GM18505 (cell line): ENCODE measurements around the gene EFHD1.

ENCODE experiments used
- ATAC-seq: cut with Tn5 transposase; IDR thresholded peaks from one replicate; pipeline ENCODE4 v1.9.1; 2021; ENCODE audit not compliant: unreplicated experiment
- POLR2A ChIP-seq: IDR thresholded peaks from 4 replicates; pipeline ENCODE4 v1.6.1; 2011; ENCODE audit warnings: borderline replicate concordance; ENCODE audit not compliant: insufficient read depth, insufficient read length; ENCODE audit errors: extremely low read depth

Gene EFHD1

GRCh38 chr2:232646726-232647125 lies 13.3 kb downstream of the EFHD1 start:
- TF ChIP-seq POLR2A = no peak

GRCh38 chr2:232647261-232647660 lies 13.9 kb downstream of the EFHD1 start:
- ATAC-seq = no peak
- TF ChIP-seq POLR2A = no peak

More at GRCh38 chr2:232646726-232647125, 13.3 kb downstream of the EFHD1 start:
- no peak for ATAC-seq

- no peak for ATAC-seq
- no peak for TF ChIP-seq POLR2A
These were observed 15.6 kb downstream of the EFHD1 start for GRCh38 chr2:232649033-232649432.

- no peak for TF ChIP-seq POLR2A
- no peak for ATAC-seq
These were observed 19.1 kb downstream of the EFHD1 start for GRCh38 chr2:232652505-232652851.

GRCh38 chr2:232653441-232653840 lies 20.0 kb downstream of the EFHD1 start:
- no peak for ATAC-seq

GRCh38 chr2:232655392-232655791 lies 22.0 kb downstream of the EFHD1 start:
- no peak for ATAC-seq
- no peak for TF ChIP-seq POLR2A

More at GRCh38 chr2:232653441-232653840, 20.0 kb downstream of the EFHD1 start:
- TF ChIP-seq POLR2A = no peak

GRCh38 chr2:232658217-232658785 lies 24.9 kb downstream of the EFHD1 start:
- no peak for TF ChIP-seq POLR2A
- ATAC-seq = no peak

- TF ChIP-seq POLR2A = no peak
- ATAC-seq = no peak
These were observed 26.0 kb downstream of the EFHD1 start for GRCh38 chr2:232659359-232659758.

GRCh38 chr2:232662486-232663260 lies 29.3 kb downstream of the EFHD1 start:
- no peak for TF ChIP-seq POLR2A
- ATAC-seq = no peak

GRCh38 chr2:232666051-232666805 lies 32.8 kb downstream of the EFHD1 start:
- no peak for ATAC-seq
- no peak for TF ChIP-seq POLR2A

GRCh38 chr2:232667989-232668583 lies 34.7 kb downstream of the EFHD1 start:
- ATAC-seq = no peak
- no peak for TF ChIP-seq POLR2A

- no peak for ATAC-seq
- TF ChIP-seq POLR2A = no peak
These were observed 35.5 kb downstream of the EFHD1 start for GRCh38 chr2:232668805-232669444.

GRCh38 chr2:232672588-232672987 lies 39.2 kb downstream of the EFHD1 start:
- no peak for TF ChIP-seq POLR2A
- ATAC-seq = no peak
